DMS 273 treated with DMSO at 0.1 percent for 48 hours (cell line): ENCODE results near the gene CHRD.
"Not testable (repeated sequence)": the region's sequence is repeated elsewhere in the genome, so short reads cannot be mapped to it uniquely, and the experiment has no call there.

Source experiments
- DNase-seq: peaks from one replicate; lab custom pipeline; 2025; lab: John Stamatoyannopoulos, UW

The CHRD gene

GRCh38 chr3:184379358-184380184 lies at the start of gene CHRD:
TSS of gene CHRD (plus strand) at chr3:184380054. CDS start at chr3:184380319, 265 bp downstream.
- DNase-seq = no peak

- no peak for DNase-seq
Observed at GRCh38 chr3:184332370-184333090, 47.3 kb upstream of the CHRD start.

GRCh38 chr3:184333190-184333589 lies 46.7 kb upstream of the CHRD start:
- no peak for DNase-seq

GRCh38 chr3:184333700-184334099 lies 46.2 kb upstream of the CHRD start:
- DNase-seq = no peak

- DNase-seq = no peak
Observed at GRCh38 chr3:184334470-184335158, 45.2 kb upstream of the CHRD start.

- peak; percentile 88 for DNase-seq
Observed at GRCh38 chr3:184335291-184335660, 44.6 kb upstream of the CHRD start.

GRCh38 chr3:184335661-184336546 lies 44.0 kb upstream of the CHRD start:
- DNase-seq = peak; percentile 88

- peak; percentile 63 for DNase-seq
Observed at GRCh38 chr3:184336547-184337398, 43.1 kb upstream of the CHRD start.

GRCh38 chr3:184337399-184337714 lies 42.5 kb upstream of the CHRD start, which contains the start of gene FAM131A:
TSS of gene FAM131A (plus strand) at chr3:184337600. CDS start at chr3:184337631, 31 bp downstream.
- no peak for DNase-seq

- no peak for DNase-seq
Observed at GRCh38 chr3:184337981-184338380, 41.9 kb upstream of the CHRD start.

- peak; percentile 79 for DNase-seq
Observed at GRCh38 chr3:184338511-184338945, 41.3 kb upstream of the CHRD start.

GRCh38 chr3:184339001-184339400 lies 40.9 kb upstream of the CHRD start:
- no peak for DNase-seq

GRCh38 chr3:184339451-184340135 lies 40.3 kb upstream of the CHRD start:
- not testable (repeated sequence) for DNase-seq

GRCh38 chr3:184341925-184342324 lies 37.9 kb upstream of the CHRD start:
- no peak for DNase-seq

GRCh38 chr3:184343200-184343876 lies 36.5 kb upstream of the CHRD start:
- no peak for DNase-seq

- DNase-seq = no peak
Observed at GRCh38 chr3:184344579-184345316, 35.1 kb upstream of the CHRD start.

- peak; percentile 71 for DNase-seq
Observed at GRCh38 chr3:184345317-184346144, 34.3 kb upstream of the CHRD start.
